PC-9 (cell line): ENCODE data around the gene DDX56. TPM values are rescaled to one million over a fixed set of nuclear protein-coding genes. Genes with fewer than 3 reads are reported as not detected.
A peak's percentile ranks its signal among the peaks of the same experiment; 100 is the strongest.

Experiments
- BruUV-seq: library from RNA; stranded (reverse); fragments of 400-500 nt; replicated peaks from 2 replicates; lab custom pipeline; 2021; lab: Mats Ljungman, UMichigan
- CTCF ChIA-PET: fragments of 300-600 bp; sonication (Branson Sonifier 250); formaldehyde crosslinking; loops from one replicate; lab custom pipeline; 2022; ENCODE audit warnings: antibody characterized with exemption; lab: Charles Lee
- POLR2A ChIA-PET: fragments of 300-600 bp; sonication (Branson Sonifier 250); formaldehyde crosslinking; loops from one replicate; lab custom pipeline; 2022; ENCODE audit warnings: antibody characterized with exemption; ENCODE audit not compliant: unreplicated experiment; lab: Charles Lee
- DNase-seq, 2 experiments: peaks; one replicate each; pipeline versions ENCODE4 v3.0.0 to v3.0.0-alpha.2; 2015 to 2022; ENCODE audit warnings: mixed read lengths in 1 of 2
- H2AFZ ChIP-seq: fragments of 200-600 bp; sonication (generic); 2 replicates; pipeline ENCODE4 v1.8.1; 2017; ENCODE audit warnings: antibody characterized with exemption
- H3F3A ChIP-seq: fragments of 200-600 bp; sonication (generic); 2 replicates; pipeline ENCODE4 v1.8.1; 2017; ENCODE audit warnings: antibody characterized with exemption, mild to moderate bottlenecking, low read depth; ENCODE audit not compliant: insufficient read depth
- H3K27ac ChIP-seq: fragments of 200-600 bp; sonication (generic); 2 replicates; pipeline ENCODE4 v1.6.1; 2016; ENCODE audit warnings: mixed run types
- H3K27me3 ChIP-seq: fragments of 200-600 bp; sonication (generic); 2 replicates; pipeline ENCODE4 v1.6.1; 2016; ENCODE audit warnings: low read depth, mixed run types; ENCODE audit not compliant: insufficient read depth
- H3K36me3 ChIP-seq: fragments of 200-600 bp; sonication (generic); 2 replicates; pipeline ENCODE4 v1.6.1; 2016; ENCODE audit warnings: low read depth, mixed run types
- H3K4me1 ChIP-seq: fragments of 200-600 bp; sonication (generic); replicated peaks from 2 replicates; pipeline ENCODE4 v1.6.1; 2016; ENCODE audit warnings: mixed run types; ENCODE audit not compliant: insufficient read depth
- H3K4me2 ChIP-seq: fragments of 200-600 bp; sonication (generic); 2 replicates; pipeline ENCODE4 v1.6.1; 2017; ENCODE audit warnings: mixed run types
- H3K4me3 ChIP-seq: fragments of 200-600 bp; sonication (generic); 2 replicates; pipeline ENCODE4 v1.6.1; 2016; ENCODE audit warnings: mixed run types
- H3K79me2 ChIP-seq: fragments of 200-600 bp; sonication (generic); 2 replicates; pipeline ENCODE4 v1.6.1; 2017; ENCODE audit warnings: low read depth, mixed run types
- H3K9me2 ChIP-seq: fragments of 200-600 bp; sonication (generic); 2 replicates; pipeline ENCODE4 v1.8.1; 2017; ENCODE audit warnings: mild to moderate bottlenecking; ENCODE audit not compliant: insufficient read depth
- H3K9me3 ChIP-seq: fragments of 200-600 bp; sonication (generic); 2 replicates; pipeline ENCODE4 v1.8.1; 2016; ENCODE audit warnings: low read depth; ENCODE audit not compliant: insufficient read depth
- H4K20me1 ChIP-seq: fragments of 200-600 bp; sonication (generic); 2 replicates; pipeline ENCODE4 v1.8.1; 2017; ENCODE audit not compliant: insufficient read depth
- EZH2 ChIP-seq: fragments of 200-600 bp; sonication (generic); IDR thresholded peaks from 2 replicates; pipeline ENCODE4 v1.8.0; 2017; ENCODE audit warnings: antibody characterized with exemption, low read depth
- intact Hi-C: fragments of 100-400 bp; cut with micrococcal nuclease; formaldehyde crosslinking; loops from one replicate; pipeline ENCODE4 v1.10.0; 2022; ENCODE audit not compliant: unreplicated experiment
- total RNA-seq: library from RNA; stranded (reverse); gene quantifications from 2 replicates; pipeline ENCODE4 v1.2.3, GENCODE V29; 2021
- TF ChIP-seq, protein P1 (sequence below): fragments of 200-600 bp; sonication (generic); conservative IDR thresholded peaks from 2 replicates; pipeline ENCODE4 v1.6.1; 2017; ENCODE audit warnings: mixed run types, antibody characterized with exemption, mild to moderate bottlenecking, moderate library complexity

Gene DDX56
- total RNA-seq, 1 experiment from 2014 or later: 113 TPM

DNA sequence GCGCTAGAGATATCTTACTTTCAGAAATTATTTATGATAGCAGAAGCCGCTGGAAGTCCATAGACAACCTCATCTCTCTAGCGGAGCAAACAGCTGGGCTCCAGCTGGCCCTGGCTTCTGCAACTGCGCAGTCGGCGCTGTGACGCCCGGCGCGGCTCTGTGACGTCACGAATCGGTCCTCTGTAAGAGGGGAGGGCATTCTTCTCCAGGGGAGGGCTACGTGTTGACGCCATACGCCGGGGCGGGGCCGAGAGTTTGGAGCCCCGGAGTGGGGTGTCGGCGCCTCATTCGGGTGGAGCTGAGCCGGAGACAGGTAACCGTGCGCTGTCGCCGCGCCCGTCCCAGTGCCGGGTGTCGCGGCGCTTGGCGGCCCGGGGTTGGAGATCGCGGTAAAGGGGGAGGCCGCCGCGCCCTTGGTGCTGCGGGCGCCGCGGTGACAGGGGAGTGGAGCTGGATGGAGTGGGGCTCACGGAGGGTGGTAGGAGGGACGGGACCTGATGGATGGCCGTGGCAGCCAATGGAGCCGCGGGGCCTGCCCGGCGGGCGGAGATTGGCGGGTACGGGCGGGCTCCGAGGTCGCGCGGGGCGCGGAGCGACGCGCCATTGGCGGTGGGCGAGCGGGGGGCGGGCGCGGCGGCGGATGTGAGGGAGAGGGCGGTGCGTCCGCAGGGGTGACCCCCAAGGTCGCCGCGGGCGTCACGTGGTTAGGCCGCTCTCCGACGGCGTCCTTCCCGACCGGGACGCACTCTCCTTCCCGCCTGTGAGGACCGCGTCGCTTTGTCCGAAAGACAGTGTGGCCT is 32.8 kb upstream of the DDX56 start, which contains the start of gene OGDH:
TSS of gene OGDH (plus strand) at position 287 of the 800 bp plus-strand sequence. CDS start 17,717 bp downstream, outside the sequence.
- H3K4me3 ChIP-seq: peak within 1 kb of the TSS; percentile 81
- no peaks in the 10 kb centered on the region for H3K27me3 ChIP-seq
- no peaks in the 10 kb centered on the region for H4K20me1 ChIP-seq
- H3K36me3 ChIP-seq: no peaks in the 10 kb centered on the region; the same call in 1 of the 2 replicates
- no peaks in the 10 kb centered on the region for H3K9me3 ChIP-seq
- peak; percentile 98 to 100 for DNase-seq
- no peaks in the 10 kb centered on the region for H3K9me2 ChIP-seq
- H3K4me1 ChIP-seq: peaks cover 60% of the 10 kb centered on the region
- H3K79me2 ChIP-seq: peaks cover 47% of the 10 kb centered on the region
- H2AFZ ChIP-seq: peak within 1 kb of the TSS; percentile 81
- CTCF ChIA-PET: interaction anchor here (0.6 kb wide), 1 partner anchor 525 kb away, joined by 3 read pairs; no protein-coding TSS in a partner anchor
- POLR2A ChIA-PET: interaction anchor here (0.6 to 1.3 kb wide), 8 partner anchors 12 to 393 kb away, joined by 3 to 10 read pairs (median 4); no protein-coding TSS in a partner anchor
- TF ChIP-seq, protein P1, sequence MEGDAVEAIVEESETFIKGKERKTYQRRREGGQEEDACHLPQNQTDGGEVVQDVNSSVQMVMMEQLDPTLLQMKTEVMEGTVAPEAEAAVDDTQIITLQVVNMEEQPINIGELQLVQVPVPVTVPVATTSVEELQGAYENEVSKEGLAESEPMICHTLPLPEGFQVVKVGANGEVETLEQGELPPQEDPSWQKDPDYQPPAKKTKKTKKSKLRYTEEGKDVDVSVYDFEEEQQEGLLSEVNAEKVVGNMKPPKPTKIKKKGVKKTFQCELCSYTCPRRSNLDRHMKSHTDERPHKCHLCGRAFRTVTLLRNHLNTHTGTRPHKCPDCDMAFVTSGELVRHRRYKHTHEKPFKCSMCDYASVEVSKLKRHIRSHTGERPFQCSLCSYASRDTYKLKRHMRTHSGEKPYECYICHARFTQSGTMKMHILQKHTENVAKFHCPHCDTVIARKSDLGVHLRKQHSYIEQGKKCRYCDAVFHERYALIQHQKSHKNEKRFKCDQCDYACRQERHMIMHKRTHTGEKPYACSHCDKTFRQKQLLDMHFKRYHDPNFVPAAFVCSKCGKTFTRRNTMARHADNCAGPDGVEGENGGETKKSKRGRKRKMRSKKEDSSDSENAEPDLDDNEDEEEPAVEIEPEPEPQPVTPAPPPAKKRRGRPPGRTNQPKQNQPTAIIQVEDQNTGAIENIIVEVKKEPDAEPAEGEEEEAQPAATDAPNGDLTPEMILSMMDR: no peak
- TF ChIP-seq EZH2: no peak
- H3F3A ChIP-seq: peaks cover 44% of the 10 kb centered on the region
- H3K4me2 ChIP-seq: peak within 1 kb of the TSS; percentile 100
- TSS peak; percentile 83 for BruUV-seq
- intact Hi-C loops: loop anchor here (1.0 kb wide), 5 partner anchors 12 to 191 kb away; partner anchors contain the start of genes TMED4 and ZMIZ2
- peak within 1 kb of the TSS; percentile 73 for H3K27ac ChIP-seq

DNA sequence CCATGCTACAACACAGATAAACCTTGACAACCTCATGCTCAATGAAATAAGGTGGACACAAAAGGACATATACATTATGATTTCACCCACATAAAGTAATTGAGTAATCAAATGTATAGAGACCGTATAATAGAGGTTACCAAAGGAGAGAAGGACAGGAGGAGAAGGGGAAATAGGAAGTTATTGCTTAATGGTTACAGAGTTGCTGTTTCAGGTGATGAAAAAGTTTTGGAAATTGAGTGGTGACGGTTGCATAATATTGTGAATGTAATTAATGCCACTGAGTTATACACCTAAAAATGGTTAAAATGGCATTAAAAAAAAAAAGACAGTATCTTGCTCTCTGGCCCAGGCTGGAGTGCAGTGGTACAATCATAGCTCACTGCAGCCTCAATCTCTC is 31.2 kb upstream of the DDX56 start:
- intact Hi-C loops: no loop called here
- CTCF ChIA-PET: no interaction called here
- H3K4me3 ChIP-seq: peak overlapping the region; percentile 81; the same call in 1 of the 2 replicates

DNA sequence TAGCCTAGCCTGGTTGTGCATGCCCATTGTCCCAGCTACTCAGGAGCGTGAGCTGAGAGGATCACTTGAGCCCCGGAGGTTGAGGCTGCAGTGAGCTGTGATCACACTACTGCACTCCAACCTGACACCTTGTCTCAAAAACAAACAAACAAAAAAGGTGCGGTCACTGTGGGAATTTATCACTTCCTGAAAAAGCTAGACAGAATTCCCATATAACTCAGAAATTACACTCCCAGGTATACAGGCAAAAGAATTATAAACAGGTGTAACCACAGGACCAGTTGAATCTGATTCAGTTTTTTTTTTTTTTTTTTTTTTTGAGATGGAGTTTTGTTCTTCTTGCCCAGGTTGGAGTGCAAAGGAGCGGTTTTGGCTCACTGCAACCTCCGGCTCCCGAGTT is 29.5 kb upstream of the DDX56 start:
- Histone ChIP-seq H3K36me3 (no peaks in the 10 kb centered on the region), H2AFZ (no peak overlapping the region), H3K4me1 (peaks cover 42% of the 10 kb centered on the region), H4K20me1 (no peaks in the 10 kb centered on the region), H3K4me2 (peak overlapping the region; percentile 29), H3K79me2 (peaks cover 13% of the 10 kb centered on the region), H3K9me2 (no peaks in the 10 kb centered on the region), H3K9me3 (no peaks in the 10 kb centered on the region), H3K4me3 (no peak overlapping the region), H3F3A (peaks cover 33% of the 10 kb centered on the region), H3K27ac (0 out of 2 replicates have a peak overlapping the region, but pooled peaks have one; percentile 2), H3K27me3 (no peaks in the 10 kb centered on the region)
- ChIA-PET POLR2A (no interaction called here), CTCF (interaction anchor here (0.7 kb wide), 1 partner anchor 12 kb away, joined by 9 read pairs; no protein-coding TSS in a partner anchor)
- TF ChIP-seq, protein P1: no peak
- no peak for TF ChIP-seq EZH2
- DNase-seq: peak in 1 of 2 experiments; percentile 84
- no TSS peak for BruUV-seq
- intact Hi-C loops: no loop called here

More for the DNA sequence above, 31.2 kb upstream of the DDX56 start:
- Histone ChIP-seq H3K9me3 (no peaks in the 10 kb centered on the region), H3K27me3 (no peaks in the 10 kb centered on the region), H3K27ac (no peak overlapping the region), H4K20me1 (no peaks in the 10 kb centered on the region), H3K4me1 (peaks cover 60% of the 10 kb centered on the region), H3F3A (peaks cover 44% of the 10 kb centered on the region), H3K79me2 (peaks cover 31% of the 10 kb centered on the region), H3K4me2 (peak overlapping the region; percentile 83), H3K36me3 (no peaks in the 10 kb centered on the region; the same call in 1 of the 2 replicates), H2AFZ (peak overlapping the region; percentile 80; the same call in 1 of the 2 replicates), H3K9me2 (no peaks in the 10 kb centered on the region)
- TF ChIP-seq, protein P1: no peak
- no peak for TF ChIP-seq EZH2
- POLR2A ChIA-PET: interaction anchor here (0.9 kb wide), 1 partner anchor 16 kb away, joined by 8 read pairs; no protein-coding TSS in a partner anchor
- BruUV-seq: no TSS peak
- DNase-seq: no peak
